Activated CD8-positive, alpha-beta memory T cell treated with anti-CD3 and anti-CD28 coated beads, Interleukin-2, amount 50 U/mL, for 1 hour (primary cell): ENCODE data around the gene TTF2.

ENCODE experiments used
- DNase-seq: peaks from one replicate; pipeline ENCODE4 v3.0.0-alpha.2; 2020; ENCODE audit errors: extremely low read depth

Gene TTF2

DNA sequence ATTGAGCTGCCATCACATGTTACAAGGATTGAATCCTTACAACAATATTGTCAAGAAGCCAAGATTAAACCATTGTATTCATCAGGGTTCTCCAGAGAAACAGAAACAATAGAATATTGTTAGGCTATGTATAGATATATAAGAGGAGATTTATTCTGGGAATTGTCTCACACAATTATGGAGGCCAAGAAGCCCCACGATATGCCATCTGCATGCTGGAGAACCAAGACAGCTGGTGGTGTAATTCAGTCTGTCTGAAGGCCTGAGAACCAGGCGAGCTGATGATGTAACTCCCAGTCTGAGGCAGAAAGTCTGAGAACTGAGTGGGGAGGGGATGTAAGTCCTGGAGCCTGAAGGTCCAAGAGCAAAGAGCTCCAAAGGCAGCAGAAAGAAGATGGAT lies 14.5 kb upstream of the TTF2 start:
- no peak for DNase-seq

DNA sequence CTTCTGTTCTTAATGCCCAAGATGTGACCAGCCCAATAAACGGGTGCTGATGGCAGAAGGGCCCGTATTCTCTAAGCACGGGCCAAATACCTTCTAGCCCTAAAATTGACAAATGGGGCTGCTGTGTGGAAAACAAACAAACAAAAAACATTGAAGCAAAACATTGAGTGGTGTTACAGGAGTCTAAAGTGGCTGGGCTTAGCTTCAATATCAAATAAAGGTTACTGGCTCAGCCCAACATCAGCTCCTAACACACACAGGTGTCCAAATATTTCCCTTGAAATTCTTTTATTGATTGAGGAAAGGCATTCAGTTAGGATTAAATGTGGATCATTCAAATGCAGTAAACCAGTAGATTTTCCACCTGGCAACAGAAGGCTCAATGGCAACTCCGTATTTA lies 13.3 kb upstream of the TTF2 start:
- no peak for DNase-seq

DNA sequence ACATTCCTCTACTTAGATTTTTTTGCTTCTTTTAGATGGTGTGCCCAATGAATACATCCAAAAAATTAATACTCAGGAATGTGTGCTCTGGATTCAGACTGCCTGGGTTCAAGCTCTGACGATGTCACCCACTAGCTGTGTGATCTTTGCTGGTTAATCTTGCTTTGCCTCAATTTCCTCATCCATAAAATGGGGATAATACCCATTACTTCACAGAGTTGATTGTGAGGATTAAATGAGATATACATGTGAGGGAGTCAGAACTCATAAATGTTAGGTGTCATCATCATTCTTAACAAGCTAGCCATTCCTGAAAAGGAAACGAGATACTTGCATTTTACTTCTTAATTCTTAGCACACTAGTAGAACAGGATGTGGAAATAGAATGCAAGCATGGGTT lies 12.9 kb upstream of the TTF2 start:
- no peak for DNase-seq

DNA sequence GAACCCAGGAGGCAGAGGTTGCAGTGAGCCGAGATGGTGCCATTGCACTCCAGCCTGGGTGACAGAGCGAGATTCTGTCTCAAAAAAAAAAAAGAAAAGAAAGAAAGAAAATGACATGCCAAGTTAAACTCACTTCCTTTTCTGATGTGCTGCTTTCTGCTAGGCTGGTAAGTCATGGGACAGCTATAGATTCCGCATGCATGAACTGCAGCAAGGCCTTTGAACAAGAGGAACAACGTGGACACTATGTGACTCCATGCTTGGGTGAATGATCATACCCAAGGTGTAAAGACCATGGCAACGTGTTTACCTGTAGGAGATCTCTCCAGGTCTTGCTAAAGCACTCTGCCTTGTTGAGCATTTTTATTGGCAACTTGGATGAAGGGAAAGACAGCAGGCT lies 10.3 kb upstream of the TTF2 start:
- no peak for DNase-seq

DNA sequence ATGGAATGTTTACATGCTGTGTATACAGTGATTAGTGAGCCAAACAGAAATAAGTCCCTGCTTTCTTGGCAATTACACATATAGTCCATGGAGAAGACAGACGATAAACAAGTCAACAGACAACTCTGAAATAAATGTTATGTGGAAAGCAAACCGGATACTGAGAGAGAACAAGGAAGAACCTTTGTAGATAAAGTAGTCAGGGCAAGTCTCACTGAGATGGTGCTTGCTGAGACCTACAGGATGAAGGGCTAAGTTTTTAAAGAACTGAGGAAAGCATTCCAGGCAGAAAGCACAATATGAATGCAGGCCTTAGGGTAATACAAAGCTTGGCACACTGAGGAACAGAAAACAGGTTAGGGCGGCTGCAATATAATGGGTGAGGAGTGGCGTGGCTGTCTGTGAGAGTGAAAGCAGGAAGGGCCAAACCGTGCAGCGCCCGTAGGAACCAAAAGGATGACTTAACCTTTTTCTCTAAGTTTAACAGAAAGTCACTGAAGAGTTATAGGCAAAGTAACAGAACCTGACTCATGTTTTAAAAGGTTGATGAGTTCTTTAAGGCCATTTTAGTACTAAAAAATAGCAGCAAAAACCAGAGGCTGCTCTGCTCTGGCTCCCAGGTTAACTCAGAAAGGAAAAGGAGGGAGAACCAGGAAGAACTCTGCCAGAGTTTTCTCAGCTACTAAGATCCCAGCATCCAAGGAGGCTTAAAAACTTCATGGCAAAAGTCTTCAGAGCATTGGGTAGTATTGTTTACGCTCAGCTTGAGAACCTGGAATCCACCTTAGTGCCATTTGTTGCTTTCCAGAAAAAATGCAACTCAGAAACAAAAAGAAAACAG lies 8.7 kb upstream of the TTF2 start:
- no peak for DNase-seq

DNA sequence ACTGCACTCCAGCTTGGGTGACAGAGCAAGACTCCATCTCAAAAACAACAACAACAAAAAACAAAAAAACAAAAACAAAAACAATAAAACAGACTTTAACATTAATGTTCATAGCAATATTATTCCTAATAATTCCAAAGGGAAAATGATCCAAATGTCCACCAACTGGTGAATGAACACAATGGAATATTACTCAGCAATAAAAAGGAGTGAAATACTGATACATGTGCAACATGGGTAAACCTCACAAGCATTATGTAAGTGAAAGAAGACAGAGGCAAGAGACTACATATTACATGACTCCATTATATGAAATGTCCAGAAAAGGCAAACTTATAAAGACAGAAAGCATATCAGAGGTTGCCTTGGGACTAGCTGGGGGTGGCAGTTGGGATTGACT lies 6.1 kb upstream of the TTF2 start:
- no peak for DNase-seq

DNA sequence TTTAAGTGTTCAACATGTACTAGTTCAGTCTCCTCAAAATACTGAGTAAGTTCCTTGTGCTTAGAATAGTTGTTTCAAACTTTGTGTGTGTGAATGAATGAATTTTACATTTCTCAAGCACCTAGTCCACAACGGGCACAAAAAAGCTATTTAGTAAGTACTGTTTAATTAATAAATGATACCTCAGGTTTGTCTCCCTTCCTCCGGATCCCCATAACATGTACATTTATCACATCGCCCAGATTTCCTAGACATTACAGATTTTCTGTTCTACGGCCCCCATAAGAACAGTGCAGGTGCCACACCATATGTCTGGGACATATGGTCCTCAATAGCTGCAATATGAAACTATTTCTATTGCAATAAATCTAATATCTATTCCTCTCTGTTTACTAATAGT lies 1.3 kb upstream of the TTF2 start:
- DNase-seq: no peak

DNA sequence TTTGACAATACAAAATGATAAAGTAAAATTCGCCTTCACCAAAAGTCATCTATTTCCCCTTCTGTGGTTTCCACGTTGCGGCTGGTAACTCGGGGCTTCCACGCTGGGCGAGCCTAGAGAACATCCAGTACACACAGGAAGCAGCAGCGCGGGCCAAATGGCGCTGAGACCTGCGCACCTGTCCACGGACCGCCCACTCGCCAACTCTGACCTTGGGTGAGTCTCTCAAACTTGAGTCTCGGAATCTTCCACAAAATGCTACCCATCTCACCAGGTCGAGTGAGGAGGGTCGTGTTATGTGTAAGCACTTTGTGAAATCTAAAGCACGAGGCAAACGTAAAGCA lies 820 bp upstream of the TTF2 start:
- DNase-seq: no peak

DNA sequence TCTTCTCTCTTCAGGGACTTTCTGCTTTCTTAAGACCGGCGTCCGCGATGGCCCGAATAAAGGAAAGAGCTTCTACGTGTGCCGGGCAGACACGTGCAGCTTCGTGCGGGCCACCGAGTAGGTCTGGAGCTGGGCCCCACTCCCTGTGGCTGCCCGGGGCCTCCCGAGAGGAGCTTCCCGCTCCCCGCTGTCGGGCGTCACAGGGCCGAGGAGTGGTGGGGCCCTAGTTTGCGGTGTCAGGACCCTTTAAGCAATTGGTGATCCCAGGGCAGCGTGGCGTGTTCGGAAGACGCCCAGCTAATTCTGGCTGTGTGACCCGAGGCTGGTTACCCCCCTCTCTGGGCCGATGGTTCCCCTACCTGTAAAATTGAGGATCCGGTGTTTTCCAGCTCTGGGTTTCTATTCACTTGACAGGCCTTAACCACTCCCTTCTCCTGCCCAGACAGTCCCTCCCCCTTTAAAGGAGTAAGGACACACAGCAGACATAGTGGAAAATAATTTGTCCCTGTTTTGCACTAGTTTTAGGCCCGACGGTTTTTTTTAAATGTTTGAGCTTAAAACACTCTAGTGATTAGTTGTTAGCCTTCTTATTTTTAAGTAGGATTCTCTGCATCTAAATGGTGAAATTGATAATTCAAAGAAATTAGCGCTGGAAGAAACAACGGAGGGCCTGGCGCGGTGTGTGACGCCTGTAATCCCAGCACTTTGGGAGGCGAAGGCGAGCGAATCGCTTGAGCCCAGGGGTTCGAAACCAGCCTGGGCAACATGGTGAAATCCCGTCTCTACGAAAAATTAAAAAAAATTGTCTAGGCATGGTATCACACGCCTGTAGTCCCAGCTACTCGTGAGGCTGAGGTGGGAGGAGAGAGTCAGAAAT lies 553 bp downstream of the TTF2 start:
- DNase-seq: no peak

DNA sequence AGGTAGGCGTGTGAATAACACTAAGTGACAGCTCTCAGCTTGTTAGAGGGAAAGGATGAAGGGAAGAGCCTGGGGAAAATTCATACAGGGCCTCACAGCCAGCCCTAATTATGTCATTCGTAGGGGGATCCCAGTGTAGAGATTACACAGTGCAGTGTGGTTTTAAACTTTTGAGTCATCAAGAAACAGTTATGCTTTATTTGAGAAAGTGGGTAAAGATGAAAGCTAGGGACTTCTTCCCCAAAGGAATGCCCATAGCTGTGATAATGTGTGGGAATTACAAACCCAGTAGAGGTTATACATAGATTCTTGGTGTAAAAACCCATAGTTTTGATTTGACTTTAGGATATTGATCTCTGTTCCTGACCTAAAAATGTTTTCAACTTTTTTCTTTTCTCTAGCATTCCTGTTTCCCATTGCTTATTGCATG lies 1.9 kb downstream of the TTF2 start:
- no peak for DNase-seq

DNA sequence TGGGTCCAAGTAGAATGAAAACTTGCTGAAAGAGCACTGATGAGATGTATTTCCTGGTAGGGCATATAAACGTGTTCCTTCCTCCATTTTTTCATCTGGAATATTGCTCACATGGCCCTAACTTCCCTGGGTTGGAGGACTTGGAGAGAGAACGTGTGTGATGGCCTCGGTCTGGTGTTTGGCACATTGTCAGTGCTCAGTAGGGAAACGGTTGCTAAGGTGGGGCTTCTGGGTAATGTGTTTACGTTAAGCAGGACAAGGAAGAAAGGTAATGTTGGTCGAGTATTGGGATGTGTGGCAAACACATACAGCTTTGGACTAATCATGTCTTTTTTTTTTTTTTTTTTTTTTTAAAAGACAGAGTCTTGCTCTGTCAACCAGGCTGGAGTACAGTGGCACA lies 6.2 kb downstream of the TTF2 start:
- DNase-seq: no peak

DNA sequence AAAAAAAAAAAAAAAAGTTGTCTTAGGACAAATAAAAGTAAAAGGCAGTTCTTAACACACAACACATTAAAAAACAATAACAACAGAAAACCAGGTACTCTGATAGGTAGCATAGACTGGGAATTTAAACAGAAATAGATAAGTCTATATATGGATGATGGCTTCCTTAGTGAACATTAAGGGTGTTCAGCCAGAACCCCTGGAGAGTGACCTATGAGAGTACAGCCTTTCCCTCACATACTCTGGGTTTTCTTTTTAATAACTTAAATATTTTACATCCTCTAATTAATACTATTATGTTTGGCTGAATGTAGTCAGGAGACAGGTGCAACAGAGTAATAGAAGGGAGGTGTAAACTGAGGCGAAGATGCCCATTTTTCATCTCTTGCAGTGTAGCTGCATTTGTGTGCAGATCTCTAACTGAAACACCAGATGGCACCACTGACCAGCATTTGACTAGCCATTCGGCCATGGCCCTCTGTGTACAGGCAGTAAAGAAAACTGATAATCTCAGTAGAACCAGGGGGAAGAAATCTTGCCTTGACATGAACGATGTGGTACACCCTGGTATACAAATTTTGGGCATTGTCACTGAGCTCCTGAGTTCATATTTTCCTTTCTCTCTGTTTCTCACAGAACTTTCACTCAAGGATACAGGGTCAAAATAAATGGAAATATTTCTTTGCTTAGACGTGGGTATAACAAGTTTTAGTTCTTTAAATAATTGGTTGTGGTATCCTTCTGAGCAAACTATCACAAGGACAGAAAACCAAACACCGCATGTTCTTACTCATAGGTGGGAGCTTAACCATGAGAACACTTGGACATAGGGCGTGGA lies 7.6 kb downstream of the TTF2 start:
- DNase-seq: no peak

DNA sequence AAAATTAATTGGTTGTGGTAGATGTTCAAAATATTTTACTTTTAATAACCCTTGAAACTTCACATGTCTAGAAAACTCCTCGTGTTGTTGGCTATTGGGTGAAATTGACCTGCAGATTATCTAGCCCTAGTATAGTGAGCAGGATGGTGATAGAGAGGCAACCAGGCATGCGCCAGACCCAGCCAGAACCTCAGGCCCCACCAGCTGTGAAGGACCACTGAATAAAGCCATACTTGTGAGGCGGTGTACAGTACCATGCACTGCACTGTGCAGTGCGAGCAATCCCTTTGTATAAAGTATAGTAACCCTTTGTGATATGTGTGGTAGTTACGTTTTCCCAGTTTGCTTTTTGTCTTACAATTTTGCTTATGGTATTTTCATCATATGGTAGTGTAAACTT lies 8.5 kb downstream of the TTF2 start:
- DNase-seq: no peak

DNA sequence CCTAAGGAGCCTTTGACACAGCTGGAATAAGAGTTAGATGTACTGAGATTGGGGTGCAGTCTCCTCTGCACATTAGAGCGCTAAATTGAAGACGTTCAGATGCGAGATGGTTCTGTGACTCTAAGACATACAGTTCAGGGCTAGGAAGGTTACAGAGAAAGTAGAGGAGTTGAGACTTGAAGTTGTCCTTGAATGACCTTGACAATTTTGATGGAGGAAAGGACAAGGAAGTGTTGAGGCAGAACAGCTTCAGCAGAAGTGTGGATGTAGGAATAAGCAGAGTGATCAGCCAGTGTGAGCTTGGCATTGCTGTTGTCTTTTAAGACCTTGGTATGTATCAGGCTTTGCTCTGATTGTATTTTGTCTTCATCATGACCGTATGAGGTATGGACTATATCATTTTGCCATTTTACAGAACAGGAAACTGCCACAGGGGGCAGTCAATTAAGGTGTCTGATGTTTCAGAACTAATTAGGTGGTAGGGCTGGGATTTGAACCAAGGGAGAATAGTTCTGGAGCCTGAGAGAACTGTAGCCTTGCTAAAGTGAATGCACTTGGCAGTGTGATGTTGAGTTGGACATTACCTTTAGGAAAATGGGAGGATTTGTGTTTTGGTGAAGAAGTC lies 9.2 kb downstream of the TTF2 start:
- DNase-seq: no peak

DNA sequence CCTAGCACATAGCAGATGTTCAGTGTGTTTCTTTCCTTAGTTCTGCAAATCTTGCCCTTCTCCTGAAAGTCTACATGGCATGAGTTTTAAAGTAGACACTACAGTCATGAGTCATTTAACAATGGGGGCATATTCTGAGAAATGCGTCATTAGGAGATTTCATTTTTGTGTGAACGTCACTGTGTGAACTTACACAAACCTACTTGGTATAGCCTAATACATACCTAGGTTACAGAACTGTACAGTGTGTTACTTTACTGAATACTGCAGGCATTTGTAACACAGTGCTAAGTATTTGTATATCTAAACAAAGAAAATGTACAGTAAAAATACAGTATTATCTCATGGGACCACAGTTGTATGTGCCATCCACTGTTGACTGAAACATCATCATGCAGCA lies 10.0 kb downstream of the TTF2 start:
- no peak for DNase-seq

DNA sequence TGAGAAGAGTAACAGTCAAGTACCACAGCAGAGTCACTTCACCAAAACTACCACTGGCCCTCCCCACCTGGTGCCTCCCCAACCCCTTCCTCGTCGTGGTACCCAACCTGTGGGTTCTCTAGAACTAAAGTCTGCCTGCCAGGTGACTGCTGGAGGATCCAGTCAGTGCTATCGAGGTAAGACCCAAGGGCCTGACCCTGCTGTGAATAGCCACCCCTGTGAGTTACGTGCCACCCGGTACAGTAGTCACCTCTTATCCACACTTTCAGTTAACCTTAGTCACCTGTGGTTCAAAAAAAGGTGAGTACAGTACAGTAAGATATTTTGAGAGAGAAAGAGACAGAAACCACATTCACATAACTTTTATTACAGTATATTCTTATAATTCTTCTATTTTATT lies 16.5 kb downstream of the TTF2 start:
- DNase-seq: no peak

DNA sequence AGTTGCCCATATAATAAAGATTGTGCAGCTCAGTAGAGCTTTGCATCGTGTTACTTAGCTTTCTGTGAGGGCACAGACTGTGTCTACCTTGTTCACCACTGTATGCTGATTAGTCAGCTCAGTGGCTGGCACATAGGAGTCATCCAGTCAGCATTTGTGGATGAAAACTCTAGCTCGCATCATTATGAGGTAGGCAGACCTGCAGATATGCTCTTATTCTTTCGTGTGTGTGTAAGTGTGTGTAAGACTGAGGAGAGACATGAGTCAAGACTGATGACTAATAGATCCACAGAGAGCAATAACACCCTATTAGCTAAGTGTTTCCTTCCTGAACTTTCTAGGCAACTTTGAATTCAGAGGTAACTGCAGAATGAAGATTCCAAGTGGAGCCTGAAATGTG lies 17.1 kb downstream of the TTF2 start:
- no peak for DNase-seq

DNA sequence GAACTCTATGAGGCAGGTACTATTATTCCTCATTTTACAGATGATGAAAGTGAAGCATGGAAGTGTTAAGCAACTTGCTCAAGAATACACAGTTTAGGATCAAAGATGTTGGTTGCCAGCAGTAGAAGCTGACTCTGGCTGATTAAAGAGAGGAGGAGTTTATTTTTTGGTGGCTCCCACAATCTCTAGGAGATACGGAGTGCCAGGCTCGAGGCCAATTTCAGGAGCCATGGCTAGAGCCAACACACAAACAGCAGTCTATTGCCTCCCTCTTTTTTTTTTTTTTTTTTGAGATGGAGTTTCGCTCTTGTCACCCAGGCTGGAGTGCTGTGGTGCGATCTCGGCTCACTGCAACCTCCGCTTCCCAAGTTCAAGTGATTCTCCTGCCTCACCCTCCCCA lies 19.6 kb downstream of the TTF2 start:
- DNase-seq: no peak

DNA sequence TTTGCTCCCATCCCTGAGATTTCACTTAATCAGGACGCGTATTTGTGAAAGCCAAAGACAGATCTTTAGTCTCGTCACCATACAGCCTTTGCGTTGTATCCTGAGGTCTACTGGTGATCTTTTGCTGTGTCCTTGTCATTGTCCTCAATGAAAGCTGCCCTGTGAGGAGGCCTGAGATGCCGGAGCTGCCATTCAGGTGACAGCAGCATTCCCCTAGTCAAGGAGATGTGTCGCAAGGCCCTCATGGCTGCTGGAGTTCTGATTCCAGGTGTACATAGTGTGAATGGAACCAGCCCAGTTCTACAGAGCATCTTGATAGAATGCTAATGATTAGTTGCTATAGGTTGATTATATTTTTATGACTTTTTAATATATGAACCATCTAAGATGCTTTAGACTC lies 24.1 kb downstream of the TTF2 start:
- DNase-seq: no peak

DNA sequence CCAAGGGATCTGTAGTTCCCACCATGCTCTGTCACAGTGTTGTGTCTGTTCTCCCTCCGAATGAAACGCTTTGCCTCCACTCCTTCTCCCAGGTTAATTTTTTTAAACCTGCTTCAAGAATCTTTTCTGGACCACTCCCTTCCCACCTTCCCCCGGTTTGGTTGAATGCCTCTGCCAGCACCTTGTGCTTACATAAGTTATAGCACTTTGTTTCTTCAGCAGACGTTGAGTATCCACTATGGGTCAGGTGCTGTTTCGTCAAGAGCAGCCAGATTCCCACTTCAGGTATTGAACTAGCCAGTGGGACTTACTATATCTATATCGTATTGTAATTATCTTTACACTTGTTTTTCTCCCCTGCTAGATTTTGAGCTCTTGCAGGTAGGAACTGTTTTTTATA lies 27.6 kb downstream of the TTF2 start:
- DNase-seq: no peak

DNA sequence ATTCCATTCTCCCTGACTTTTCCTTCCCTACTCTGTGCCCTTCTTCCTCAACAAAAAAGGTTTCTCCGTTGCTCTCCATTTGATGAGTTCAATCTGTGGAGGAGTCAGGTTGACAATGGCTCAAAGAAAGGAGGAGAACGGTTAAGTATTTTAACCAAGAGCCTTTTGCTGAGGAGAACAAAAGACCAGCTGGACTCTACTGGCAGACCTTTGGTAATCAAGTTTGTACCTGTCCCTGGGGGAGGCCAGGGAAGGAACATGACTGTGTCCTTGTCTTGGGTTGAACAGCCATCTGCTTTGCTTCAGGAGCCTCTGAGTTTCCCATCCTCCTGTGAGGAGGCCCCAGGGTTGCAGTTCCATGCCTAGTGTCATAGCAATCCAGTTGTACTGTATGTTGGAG lies 29.9 kb downstream of the TTF2 start:
- no peak for DNase-seq

DNA sequence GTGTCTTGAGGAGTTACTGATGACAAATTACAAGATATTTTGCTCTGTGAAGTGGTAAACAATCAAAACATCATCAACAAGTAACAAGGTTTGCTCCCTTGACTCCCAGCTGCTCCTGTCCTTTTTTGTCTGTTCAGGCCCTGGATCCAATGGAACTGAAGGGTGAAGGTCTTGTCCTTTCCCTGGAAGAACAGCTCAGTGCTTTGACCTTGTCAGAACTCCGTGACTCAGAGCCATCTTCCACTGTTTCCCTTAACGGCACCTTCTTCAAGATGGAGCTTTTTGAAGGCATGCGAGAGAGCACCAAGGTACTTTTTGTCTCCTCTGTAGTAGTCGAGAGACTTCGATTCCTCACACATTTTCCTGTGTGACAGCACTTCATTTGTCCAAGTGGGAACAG lies 32.5 kb downstream of the TTF2 start:
- DNase-seq: no peak
